NT2/D1 (cell line): Measurements from ENCODE around the gene RTEL1.

Source experiments
- YY1 ChIP-seq: IDR thresholded peaks from 2 replicates; pipeline ENCODE4 v1.6.1; 2011; ENCODE audit not compliant: insufficient read length, insufficient read depth
- ZNF274 ChIP-seq: IDR thresholded peaks from 2 replicates; pipeline ENCODE4 v1.6.1; 2011; ENCODE audit warnings: mild to moderate bottlenecking, low read depth, low read length

DNA sequence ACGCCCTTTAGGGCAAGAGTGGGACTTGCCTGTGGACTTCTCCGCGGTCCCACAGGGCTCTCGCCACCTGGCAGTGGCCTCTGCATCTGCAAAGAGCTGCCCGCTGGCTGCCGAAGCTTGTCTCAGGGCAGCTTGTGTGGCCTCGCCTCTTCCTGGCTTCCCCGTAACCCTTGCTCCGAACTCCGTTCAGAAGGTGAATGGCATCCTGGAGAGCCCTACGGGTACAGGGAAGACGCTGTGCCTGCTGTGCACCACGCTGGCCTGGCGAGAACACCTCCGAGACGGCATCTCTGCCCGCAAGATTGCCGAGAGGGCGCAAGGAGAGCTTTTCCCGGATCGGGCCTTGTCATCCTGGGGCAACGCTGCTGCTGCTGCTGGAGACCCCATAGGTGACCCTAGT, 3.0 kb downstream of the RTEL1 start:
- no peak for TF ChIP-seq YY1
- TF ChIP-seq ZNF274 = no peak
